NCI-H1105 (cell line): ENCODE data around the gene PTER.

Experiments used
- DNase-seq: peaks from one replicate; lab custom pipeline; 2025; lab: John Stamatoyannopoulos, UW

PTER gene

DNA sequence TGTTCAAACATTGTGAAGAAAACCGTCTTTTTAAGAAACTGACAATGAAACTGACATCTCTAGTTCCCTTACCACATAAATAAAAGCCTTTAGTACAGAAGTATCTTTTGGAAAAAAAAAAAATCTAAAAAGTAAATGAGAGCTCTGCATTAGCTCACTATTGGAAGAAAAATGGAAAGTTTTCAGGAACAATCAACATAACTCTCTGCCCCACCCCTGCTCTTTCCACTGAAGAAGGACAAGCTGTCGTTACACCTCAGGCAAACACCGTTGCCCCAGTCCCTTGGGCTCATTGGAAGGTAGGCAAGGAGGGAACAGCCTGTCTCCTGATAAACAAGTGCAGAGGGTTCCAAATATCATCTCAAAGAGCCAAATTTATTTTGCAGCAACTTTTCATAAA lies 107.3 kb downstream of the PTER start:
- DNase-seq: no peak

GRCh38 chr10:16544591-16544990 lies 107.8 kb downstream of the PTER start:
- no peak for DNase-seq

DNA sequence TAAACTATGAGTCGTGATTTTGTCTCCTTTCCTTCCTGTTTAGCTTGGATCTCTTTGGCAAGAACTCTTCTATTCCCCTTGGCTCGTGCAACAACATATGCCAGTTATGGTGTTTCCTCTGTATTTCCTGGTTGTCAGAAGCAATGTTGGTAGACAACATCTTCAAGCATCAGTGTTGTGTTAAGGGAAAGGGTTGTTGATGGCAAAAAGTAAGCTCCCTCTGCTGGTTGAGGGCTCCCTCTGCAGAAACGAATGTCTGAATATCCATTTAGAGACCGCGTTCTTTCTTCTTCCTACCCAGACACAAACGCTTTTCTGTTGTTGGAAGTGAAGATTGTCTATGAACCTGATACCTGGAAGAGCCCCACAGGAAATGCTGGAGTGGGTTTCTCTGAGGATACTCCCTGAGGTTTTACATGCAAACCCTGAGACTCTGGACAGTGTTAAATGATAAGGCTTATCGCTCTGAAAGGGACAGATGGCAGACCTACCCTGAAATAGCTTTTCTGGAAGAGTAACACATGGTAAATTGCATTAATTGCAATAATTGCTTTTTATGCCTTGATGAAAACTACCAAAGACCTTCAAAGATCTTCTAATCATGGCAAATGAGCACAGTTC lies 108.4 kb downstream of the PTER start:
- DNase-seq: no peak

DNA sequence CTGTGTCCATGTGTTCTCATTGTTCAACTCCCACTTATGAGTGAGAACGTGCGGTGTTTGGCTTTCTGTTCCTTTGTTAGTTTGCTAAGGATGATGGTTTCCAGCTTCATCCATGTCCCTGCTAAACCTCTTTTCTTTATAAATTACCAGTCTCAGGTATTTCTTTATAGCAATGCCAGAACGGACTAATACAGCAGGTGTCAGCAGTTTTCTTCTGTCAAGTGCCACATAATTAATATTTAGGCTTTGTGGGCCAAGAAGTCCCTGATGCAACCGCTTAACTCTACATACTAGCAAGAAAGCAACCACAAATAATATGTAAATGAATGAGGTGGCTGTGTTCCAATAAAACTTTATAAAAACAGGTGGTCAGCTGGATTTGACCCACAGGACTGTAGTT lies 111.2 kb downstream of the PTER start:
- DNase-seq: no peak

- no peak for DNase-seq
These were observed 122.5 kb downstream of the PTER start for GRCh38 chr10:16559236-16559773.

- DNase-seq: no peak
These were observed 126.1 kb downstream of the PTER start for GRCh38 chr10:16562891-16563290.
